Placental pericyte (primary cell): ENCODE data around the gene ZNF460. TPM values are rescaled to one million over a fixed set of nuclear protein-coding genes. Genes with fewer than 3 reads are reported as not detected.

Experiments
- total RNA-seq: library from RNA; depleted of rRNA; stranded (reverse); fragments of >200 nt; gene quantifications from 2 replicates; pipeline ENCODE4 v1.2.3, GENCODE V29; 2012

The ZNF460 gene
- total RNA-seq = 96.5 and 103 TPM in 2 replicates

GRCh38 chr19:57280165-57280961 is at the start of gene ZNF460:
Gene ZNF460 (plus strand): TSS chr19:57280485. CDS start chr19:57280807, 322 bp downstream.

DNA sequence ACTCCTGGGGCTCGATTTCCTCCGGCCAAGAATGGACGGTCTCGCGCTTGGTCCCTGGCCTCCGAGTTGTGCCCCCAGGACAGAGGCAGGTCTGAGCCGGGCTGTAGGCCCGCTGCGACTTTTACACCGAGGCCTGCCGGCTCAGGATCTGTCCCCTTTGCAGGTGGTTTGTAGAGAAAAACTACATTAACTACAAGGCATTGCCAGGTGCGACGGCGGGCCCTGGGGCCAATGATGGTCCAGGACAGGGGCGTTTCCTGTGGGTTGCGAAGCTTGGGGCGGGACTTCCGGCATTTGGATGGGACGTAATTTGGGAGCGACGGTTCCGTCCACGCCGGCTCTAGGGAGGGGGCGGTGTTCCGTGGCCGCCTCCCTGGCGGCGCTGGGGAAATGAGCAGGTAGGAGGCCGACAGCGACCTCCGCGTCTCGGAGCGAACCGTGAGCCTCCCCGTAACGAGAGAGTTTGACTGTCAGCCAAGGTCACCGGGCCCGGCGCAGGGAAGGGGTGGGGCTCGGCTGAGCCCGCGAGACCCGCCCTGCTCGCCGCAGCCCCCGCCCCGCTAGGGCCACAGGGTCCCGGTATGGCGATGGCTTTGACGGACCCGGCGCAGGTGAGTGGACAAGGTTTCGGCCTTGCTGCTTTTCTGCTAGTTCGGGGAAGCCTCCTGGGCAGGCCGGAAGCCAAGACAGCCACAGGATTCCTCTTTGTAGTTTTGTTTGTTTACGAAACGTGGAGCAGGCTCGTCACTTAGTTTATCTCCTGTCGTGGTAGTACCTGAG is 39.8 kb upstream of the ZNF460 start, which contains the start of gene ZNF805:
TSS of gene ZNF805 (plus strand) at position 322 of the 780 bp plus-strand sequence. CDS start at position 582, 260 bp downstream.

DNA sequence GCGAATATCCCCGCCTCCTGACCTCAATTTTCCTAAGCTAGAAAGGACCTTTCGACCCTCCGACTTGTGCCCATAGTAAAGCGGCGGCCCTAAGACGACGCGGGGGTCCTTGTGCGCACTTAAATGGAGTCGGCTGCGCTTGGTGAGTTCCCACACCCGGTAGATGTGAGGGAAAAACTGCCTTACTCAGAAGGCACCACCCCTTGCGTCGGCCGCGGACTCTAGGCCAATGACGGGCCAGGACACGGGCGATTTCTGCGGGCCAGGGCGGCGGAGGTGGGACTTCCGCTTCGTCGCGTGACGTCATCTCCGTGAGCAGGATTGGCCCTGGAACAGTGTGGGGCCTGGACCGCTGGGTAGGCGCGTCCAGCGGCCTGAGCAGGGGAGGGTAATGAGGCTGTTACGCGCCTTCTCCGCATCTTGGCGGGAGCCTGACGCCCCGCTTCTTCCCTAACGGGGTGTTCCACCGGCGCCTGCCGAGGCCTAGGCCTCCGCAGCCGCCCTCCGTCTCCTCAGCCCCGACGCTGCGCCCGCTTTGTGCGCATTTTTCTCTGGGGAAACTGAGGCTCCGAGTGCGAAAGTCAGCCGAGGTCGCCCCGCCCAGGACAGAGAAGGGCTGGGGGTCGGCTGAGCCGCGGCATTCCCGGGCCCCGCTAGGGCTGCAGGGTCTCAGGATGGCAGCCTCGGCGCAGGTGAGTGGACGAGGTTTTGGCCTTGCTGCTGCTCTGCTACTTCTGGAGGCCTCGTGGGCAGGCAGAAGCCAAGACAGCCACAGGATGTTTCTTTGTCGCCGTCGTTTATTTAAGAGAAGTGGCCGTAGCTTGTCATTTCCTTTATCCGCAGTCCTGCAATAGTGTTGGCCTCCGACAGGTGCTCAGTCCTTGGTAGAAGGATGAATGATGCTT is 40.1 kb downstream of the ZNF460 start, which contains the start of gene ZNF543:
TSS of gene ZNF543 (plus strand) at position 293 of the 905 bp plus-strand sequence. CDS start at position 675, 382 bp downstream.

Other genes starting within 250 kb of the ZNF460 start
- gene USP29, start 160.5 kb upstream of the ZNF460 start, total RNA-seq = not detected in 2 replicates
- not detected in 2 replicates for gene ZIM3, start 135.3 kb upstream of the ZNF460 start, total RNA-seq
- gene DUXA, start 113.0 kb upstream of the ZNF460 start, total RNA-seq = not detected in 2 replicates
- gene ZNF264, start 89.0 kb upstream of the ZNF460 start, total RNA-seq = 22.8 and 31.9 TPM in 2 replicates
- 0.22 and 1.0 TPM in 2 replicates for gene AURKC, start 49.5 kb upstream of the ZNF460 start, total RNA-seq
- gene ZNF805, start 39.9 kb upstream of the ZNF460 start, total RNA-seq = 32.5 and 36.5 TPM in 2 replicates
- 11.6 and 11.7 TPM in 2 replicates for gene ZNF543, start 40.0 kb downstream of the ZNF460 start, total RNA-seq
- gene ZNF304, start 70.8 kb downstream of the ZNF460 start, total RNA-seq = 7.9 and 10.9 TPM in 2 replicates
- 10.2 and 11.2 TPM in 2 replicates for gene TRAPPC2B, start 83.1 kb downstream of the ZNF460 start, total RNA-seq
- 3.6 and 5.3 TPM in 2 replicates for gene ZNF547, start 83.1 kb downstream of the ZNF460 start, total RNA-seq
- 16.6 and 19.7 TPM in 2 replicates for gene ZNF548, start 109.4 kb downstream of the ZNF460 start, total RNA-seq
- gene ZNF17, start 130.7 kb downstream of the ZNF460 start, total RNA-seq = 8.3 and 14.0 TPM in 2 replicates
- gene ZNF749, start 154.8 kb downstream of the ZNF460 start, total RNA-seq = 7.4 and 12.5 TPM in 2 replicates
- gene VN1R1, start 176.7 kb downstream of the ZNF460 start, total RNA-seq = 0.22 and 0.86 TPM in 2 replicates
- gene ZNF772, start 197.1 kb downstream of the ZNF460 start, total RNA-seq = 13.1 and 16.8 TPM in 2 replicates
- 7.9 and 13.0 TPM in 2 replicates for gene ZNF419, start 207.3 kb downstream of the ZNF460 start, total RNA-seq
- 15.2 and 32.8 TPM in 2 replicates for gene ZNF773, start 219.5 kb downstream of the ZNF460 start, total RNA-seq
- gene ZNF549, start 246.9 kb downstream of the ZNF460 start, total RNA-seq = 3.9 and 6.9 TPM in 2 replicates